ENCODE results near the gene EPHA2.
"Not testable (repeated sequence)": the region's sequence is repeated elsewhere in the genome, so short reads cannot be mapped to it uniquely, and the experiment has no call there.

EPHA2 gene

DNA sequence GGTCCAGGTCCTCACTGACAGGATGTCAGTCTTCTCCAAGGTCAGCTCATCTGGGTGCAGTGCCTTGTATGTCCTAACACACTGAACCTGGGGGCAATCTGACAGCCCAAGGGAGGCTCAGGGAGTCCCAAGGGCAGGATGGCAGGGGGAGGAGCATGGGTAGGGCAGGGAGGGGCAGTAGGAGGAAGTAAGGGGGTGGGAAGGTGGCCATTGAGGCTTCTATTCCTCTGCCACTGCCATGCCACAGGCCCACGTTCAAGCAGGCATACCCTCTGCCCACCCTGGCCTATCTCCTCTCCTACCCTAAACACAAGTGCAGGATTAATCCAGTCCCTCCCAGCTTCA is 43.3 kb upstream of the EPHA2 start:
- H3K27ac ChIP-seq, result no peak overlapping the region
- TF ChIP-seq, protein P1, sequence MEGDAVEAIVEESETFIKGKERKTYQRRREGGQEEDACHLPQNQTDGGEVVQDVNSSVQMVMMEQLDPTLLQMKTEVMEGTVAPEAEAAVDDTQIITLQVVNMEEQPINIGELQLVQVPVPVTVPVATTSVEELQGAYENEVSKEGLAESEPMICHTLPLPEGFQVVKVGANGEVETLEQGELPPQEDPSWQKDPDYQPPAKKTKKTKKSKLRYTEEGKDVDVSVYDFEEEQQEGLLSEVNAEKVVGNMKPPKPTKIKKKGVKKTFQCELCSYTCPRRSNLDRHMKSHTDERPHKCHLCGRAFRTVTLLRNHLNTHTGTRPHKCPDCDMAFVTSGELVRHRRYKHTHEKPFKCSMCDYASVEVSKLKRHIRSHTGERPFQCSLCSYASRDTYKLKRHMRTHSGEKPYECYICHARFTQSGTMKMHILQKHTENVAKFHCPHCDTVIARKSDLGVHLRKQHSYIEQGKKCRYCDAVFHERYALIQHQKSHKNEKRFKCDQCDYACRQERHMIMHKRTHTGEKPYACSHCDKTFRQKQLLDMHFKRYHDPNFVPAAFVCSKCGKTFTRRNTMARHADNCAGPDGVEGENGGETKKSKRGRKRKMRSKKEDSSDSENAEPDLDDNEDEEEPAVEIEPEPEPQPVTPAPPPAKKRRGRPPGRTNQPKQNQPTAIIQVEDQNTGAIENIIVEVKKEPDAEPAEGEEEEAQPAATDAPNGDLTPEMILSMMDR (conservative IDR thresholded peaks at IDR 0.05), result no peak

DNA sequence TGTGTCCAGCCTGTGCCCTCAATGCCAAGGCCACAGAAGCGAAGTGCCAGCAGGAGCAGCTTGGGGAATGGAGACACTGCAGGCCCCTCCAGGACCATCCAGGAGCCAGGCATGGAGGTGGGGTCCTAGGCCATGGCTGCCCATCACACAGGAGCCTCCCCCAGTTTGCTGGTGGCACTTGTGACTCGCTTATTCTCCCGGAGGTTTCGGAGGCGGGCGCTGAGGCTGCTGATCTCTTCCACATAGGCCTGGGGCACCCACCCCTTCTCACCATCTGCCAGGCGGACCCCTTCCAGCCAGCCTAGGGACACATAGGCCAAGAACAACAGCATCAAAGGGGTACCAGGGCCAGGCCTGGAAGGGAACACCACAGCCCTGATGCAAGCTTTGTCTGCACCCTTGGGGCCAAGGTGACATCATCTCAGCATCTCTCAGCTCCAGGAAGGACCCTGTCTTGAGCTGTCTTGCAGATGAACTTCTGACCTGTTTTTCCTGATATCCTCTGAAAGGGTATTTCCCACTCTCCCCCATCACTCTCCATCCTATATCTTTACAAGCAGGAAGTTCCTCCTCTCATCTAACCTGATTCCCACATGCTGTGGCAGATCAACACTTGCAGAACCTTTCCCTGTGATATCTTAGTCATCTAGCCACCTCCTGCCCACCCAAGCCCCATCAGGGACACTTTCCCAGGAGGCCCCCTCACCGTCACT is 42.7 kb upstream of the EPHA2 start:
- TF ChIP-seq, protein P1 (conservative IDR thresholded peaks at IDR 0.05), result no peak
- no peak overlapping the region for H3K27ac ChIP-seq

DNA sequence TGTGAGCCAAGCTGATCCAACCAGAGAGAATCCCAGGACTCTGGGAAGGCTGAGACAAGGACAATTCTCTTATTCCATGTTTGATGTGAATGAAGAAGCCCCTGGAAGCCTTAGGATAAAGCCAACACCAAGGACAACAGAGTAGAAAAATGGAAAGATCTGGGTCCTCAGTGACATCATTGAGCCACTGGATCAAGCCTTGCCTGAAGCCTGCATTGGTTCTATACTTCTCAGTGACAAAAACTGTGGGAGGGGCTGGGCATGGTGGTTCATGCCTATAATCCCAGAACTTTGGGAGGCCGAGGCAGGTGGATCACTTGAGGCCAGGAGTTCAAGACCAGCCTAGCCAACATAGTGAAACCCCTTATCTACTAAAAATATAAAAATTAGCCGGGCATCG is 41.0 kb upstream of the EPHA2 start:
- TF ChIP-seq, protein P1 (conservative IDR thresholded peaks at IDR 0.05), result no peak
- H3K27ac ChIP-seq, result no peak overlapping the region

DNA sequence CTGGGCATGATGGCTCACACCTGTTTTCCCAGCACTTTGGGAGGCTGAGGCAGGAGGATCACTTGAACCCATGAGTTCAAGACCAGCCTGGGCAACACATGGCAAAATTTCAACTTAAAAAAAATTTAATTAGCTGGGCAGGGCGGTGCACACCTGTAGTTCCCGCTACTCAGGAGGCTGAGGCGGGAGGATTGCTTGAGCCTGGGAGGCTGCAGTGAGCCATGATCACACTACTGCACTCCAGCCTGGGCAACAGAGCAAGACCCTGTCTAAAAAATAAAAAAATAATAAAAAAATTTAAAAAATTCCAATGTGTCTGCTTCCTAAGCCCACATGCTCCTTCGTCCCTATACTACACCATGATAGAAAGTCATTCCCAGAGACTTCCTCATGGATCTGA is 40.3 kb upstream of the EPHA2 start:
- not testable (repeated sequence) for H3K27ac ChIP-seq

DNA sequence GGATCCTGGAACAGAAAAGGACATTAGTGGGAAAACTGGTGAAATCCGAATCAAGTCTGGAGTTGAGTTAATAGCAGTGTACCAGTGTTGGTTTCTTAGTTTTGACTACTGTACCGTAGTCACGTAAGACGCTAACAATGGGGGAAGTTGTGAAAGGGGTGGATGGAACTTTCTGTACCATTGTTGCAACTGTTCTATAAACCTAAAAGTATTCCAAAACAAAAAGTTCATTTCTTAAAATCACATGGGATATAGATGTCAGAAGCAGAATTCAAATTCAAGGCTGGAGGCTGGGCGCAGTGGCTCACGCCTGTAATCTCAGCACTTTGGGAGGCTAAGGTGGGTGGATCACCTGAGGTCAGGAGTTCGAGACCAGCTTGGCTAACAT is 39.6 kb upstream of the EPHA2 start:
- H3K27ac ChIP-seq, result no peak overlapping the region
- TF ChIP-seq, protein P1 (conservative IDR thresholded peaks at IDR 0.05), result no peak

DNA sequence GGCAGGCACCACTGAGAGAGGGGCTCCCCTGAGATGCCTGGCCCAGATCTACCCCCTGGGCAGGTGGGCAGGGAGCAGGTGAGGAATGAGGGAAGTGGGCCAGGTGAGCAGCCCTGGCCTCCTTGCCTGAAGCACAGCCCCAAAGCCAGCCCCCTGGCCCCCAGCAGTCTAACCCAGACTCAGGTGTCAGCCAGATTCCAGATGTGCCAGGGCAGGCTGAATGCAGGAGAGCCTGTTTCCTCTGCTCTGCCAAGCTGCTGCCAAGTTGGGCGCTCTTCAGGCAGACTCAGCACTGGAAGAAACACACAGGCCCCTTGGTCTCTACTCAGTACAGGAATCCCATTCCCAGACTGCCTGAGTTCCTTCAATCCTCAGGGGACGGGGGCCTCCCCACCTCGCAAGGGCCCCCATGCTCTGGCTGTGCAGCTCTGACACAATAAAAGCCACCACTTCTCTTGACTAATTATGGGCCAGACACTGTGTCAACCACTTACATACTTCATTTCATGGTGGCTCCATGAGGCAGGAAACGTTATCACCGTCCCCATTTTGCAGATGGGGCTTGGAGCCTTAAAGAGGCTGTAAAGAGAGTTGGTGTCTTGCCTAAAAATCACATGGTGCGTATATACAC is 36.2 kb upstream of the EPHA2 start:
- no peak overlapping the region for H3K27ac ChIP-seq
- TF ChIP-seq, protein P1 (conservative IDR thresholded peaks at IDR 0.05), result no peak

DNA sequence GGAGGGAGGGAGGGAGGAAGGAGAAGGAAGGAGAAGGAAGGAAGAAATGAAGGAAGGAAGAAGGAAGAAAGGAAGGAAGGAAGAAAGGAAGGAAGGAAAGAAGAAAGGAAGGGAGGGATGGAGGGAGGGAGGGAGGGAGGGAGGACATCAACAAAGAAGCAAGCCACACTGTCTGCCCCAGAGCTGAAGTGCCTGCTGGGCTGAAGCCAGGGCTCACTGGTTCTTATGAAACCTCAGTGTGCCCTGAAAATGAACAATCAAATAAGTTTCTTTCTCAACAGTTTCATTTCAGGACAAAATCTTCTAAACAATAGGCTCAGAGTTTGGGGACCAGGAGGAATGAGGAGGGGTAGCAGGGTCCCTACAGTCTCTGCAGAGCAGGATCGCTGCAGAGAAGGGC is 35.4 kb upstream of the EPHA2 start:
- TF ChIP-seq, protein P1 (conservative IDR thresholded peaks at IDR 0.05), result no peak

DNA sequence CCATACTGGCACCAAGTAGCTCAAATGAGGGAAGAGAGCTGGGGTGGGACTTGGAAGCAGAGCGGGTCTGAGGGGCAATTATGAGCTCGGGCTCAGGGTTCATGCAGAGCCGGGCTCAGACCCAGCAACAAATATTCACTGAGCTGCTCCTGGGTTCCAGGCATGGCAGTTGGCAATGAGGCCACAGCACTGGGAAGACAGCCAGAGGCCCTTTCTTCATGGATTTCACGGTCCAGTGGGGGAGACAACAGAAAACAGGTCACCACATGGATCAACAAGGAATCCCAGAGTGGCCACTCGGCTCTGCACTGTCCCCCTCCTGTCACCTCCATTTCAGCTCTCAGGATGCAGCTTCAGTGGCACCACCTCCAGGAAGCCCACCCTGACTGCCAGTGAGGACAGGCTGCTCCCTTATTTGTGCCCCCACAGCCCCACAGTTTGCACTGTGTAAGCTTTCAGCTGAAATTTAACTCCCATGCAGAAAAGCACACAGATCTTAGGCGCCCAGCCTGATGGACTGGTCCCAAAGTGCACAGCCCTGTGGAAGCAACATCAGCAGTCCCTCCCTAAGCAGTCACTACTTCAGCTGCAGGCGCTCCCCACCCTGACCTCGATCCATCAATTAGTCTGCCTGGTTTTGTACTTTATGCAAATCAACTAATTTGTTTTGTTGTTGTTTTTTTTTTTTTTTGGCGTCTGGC is 34.2 kb upstream of the EPHA2 start:
- TF ChIP-seq, protein P1 (conservative IDR thresholded peaks at IDR 0.05), result no peak
- H3K27ac ChIP-seq, result no peak overlapping the region

More for the DNA sequence above, 35.4 kb upstream of the EPHA2 start:
- H3K27ac ChIP-seq, result no peak overlapping the region

Data from VCaP (cell line).